HG02852 (cell line): Measurements from ENCODE around the gene STXBP4.

Experiments used
- ATAC-seq: cut with Tn5 transposase; IDR thresholded peaks from one replicate; pipeline ENCODE4 v1.9.1; 2021; ENCODE audit warnings: mild to moderate bottlenecking, moderate library complexity; ENCODE audit not compliant: unreplicated experiment

The STXBP4 gene

GRCh38 chr17:54969658-54970572 lies 1.4 kb downstream of the STXBP4 start:
- no peak for ATAC-seq

- no peak for ATAC-seq
Observed at GRCh38 chr17:54971147-54971546, 2.6 kb downstream of the STXBP4 start.

GRCh38 chr17:54971901-54972300 lies 3.3 kb downstream of the STXBP4 start:
- ATAC-seq, result no peak

- ATAC-seq, result no peak
Observed at GRCh38 chr17:54972406-54973138, 4.0 kb downstream of the STXBP4 start.

GRCh38 chr17:54974759-54975158 lies 6.2 kb downstream of the STXBP4 start:
- ATAC-seq, result no peak

GRCh38 chr17:54976316-54976715 lies 7.8 kb downstream of the STXBP4 start:
- ATAC-seq, result peak; percentile 51

GRCh38 chr17:54977744-54978143 lies 9.2 kb downstream of the STXBP4 start:
- no peak for ATAC-seq

GRCh38 chr17:54979657-54980056 lies 11.1 kb downstream of the STXBP4 start:
- ATAC-seq, result no peak

GRCh38 chr17:54980375-54980774 lies 11.8 kb downstream of the STXBP4 start:
- no peak for ATAC-seq

GRCh38 chr17:54982399-54982798 lies 13.8 kb downstream of the STXBP4 start:
- ATAC-seq, result no peak

GRCh38 chr17:54983260-54983659 lies 14.7 kb downstream of the STXBP4 start:
- peak; percentile 56 for ATAC-seq

GRCh38 chr17:54985476-54985875 lies 16.9 kb downstream of the STXBP4 start:
- ATAC-seq, result no peak

- ATAC-seq, result no peak
Observed at GRCh38 chr17:54990118-54990517, 21.6 kb downstream of the STXBP4 start.

- ATAC-seq, result no peak
Observed at GRCh38 chr17:54991567-54991966, 23.0 kb downstream of the STXBP4 start.

GRCh38 chr17:54992797-54993639 lies 24.5 kb downstream of the STXBP4 start:
- ATAC-seq, result no peak

GRCh38 chr17:54996441-54996840 lies 27.9 kb downstream of the STXBP4 start:
- ATAC-seq, result no peak

- ATAC-seq, result no peak
Observed at GRCh38 chr17:55002458-55002857, 33.9 kb downstream of the STXBP4 start.

GRCh38 chr17:55004484-55004883 lies 35.9 kb downstream of the STXBP4 start:
- ATAC-seq, result no peak

- ATAC-seq, result no peak
Observed at GRCh38 chr17:55005520-55005919, 37.0 kb downstream of the STXBP4 start.

- ATAC-seq, result no peak
Observed at GRCh38 chr17:55023626-55024025, 55.1 kb downstream of the STXBP4 start.

- ATAC-seq, result peak; percentile 99
Observed at GRCh38 chr17:55037828-55038227, 69.3 kb downstream of the STXBP4 start.
